ENCODE measurements around the gene RASGRP3.

- TF ChIP-seq MYNN (CRISPR knock-in tag; IDR thresholded peaks at IDR 0.05; ENCODE audit: low read depth) (no peak), RFXAP (CRISPR knock-in tag; IDR thresholded peaks at IDR 0.05; ENCODE audit: borderline replicate concordance) (no peak), ZNF317 (CRISPR knock-in tag; IDR thresholded peaks at IDR 0.05) (no peak), RBFOX2 (IDR thresholded peaks at IDR 0.05; ENCODE audit: low read depth, low read length) (no peak), PHB2 (IDR thresholded peaks at IDR 0.05; ENCODE audit: partially characterized antibody) (no peak), POLR2AphosphoS5 (IDR thresholded peaks at IDR 0.05; ENCODE audit: low read depth, low read length) (no peak)
Measured at GRCh38 chr2:33531549-33532059, 55.2 kb downstream of the RASGRP3 start.
